Smooth muscle cell (in vitro differentiated cells): ENCODE data around the gene TMEM256. TPM values are rescaled to one million over a fixed set of nuclear protein-coding genes. Genes with fewer than 3 reads are reported as not detected.

Experiments used
- DNase-seq: peaks from one replicate; lab custom pipeline; 2025; ENCODE audit not compliant: unreplicated experiment; lab: John Stamatoyannopoulos, UW
- H2AFZ ChIP-seq: fragments of 200-600 bp; sonication (generic); 2 replicates; pipeline ENCODE4 v1.6.0; 2016; ENCODE audit warnings: antibody characterized with exemption, low read depth, mild to moderate bottlenecking
- H3F3A ChIP-seq: fragments of 200-600 bp; sonication (generic); 2 replicates; pipeline ENCODE4 v1.6.0; 2017; ENCODE audit warnings: antibody characterized with exemption, low read depth
- H3K27ac ChIP-seq: fragments of 200-600 bp; sonication (generic); 2 replicates; pipeline ENCODE4 v1.5.1; 2016; ENCODE audit warnings: low read depth, mild to moderate bottlenecking
- H3K27me3 ChIP-seq: fragments of 200-600 bp; sonication (generic); 2 replicates; pipeline ENCODE4 v1.6.1; 2016; ENCODE audit warnings: low read depth, mild to moderate bottlenecking
- H3K36me3 ChIP-seq: fragments of 200-600 bp; sonication (generic); 2 replicates; pipeline ENCODE4 v1.5.1; 2016; ENCODE audit warnings: low read depth
- H3K4me1 ChIP-seq: fragments of 200-600 bp; sonication (generic); 2 replicates; pipeline ENCODE4 v1.5.1; 2016; ENCODE audit warnings: low read depth
- H3K4me2 ChIP-seq: fragments of 200-600 bp; sonication (generic); 2 replicates; pipeline ENCODE4 v1.6.0; 2016; ENCODE audit warnings: mild to moderate bottlenecking
- H3K4me3 ChIP-seq: fragments of 200-600 bp; sonication (generic); 2 replicates; pipeline ENCODE4 v1.5.1; 2016; ENCODE audit warnings: mild to moderate bottlenecking
- H3K79me2 ChIP-seq: fragments of 200-600 bp; sonication (generic); 2 replicates; pipeline ENCODE4 v1.6.0; 2016; ENCODE audit warnings: low read depth, mild to moderate bottlenecking
- H3K9ac ChIP-seq: fragments of 200-600 bp; sonication (generic); 2 replicates; pipeline ENCODE4 v1.6.0; 2016; ENCODE audit warnings: low read depth
- H3K9me3 ChIP-seq: fragments of 200-600 bp; sonication (generic); replicated peaks from 2 replicates; pipeline ENCODE4 v1.5.1; 2016; ENCODE audit warnings: low read depth
- H4K20me1 ChIP-seq: fragments of 200-600 bp; sonication (generic); 2 replicates; pipeline ENCODE4 v1.6.0; 2016; ENCODE audit warnings: low read depth
- CTCF ChIP-seq: fragments of 200-600 bp; sonication (generic); IDR thresholded peaks from 2 replicates; pipeline ENCODE4 v1.5.1; 2017; ENCODE audit warnings: borderline replicate concordance, mild to moderate bottlenecking, antibody characterized with exemption; ENCODE audit not compliant: insufficient read depth, poor library complexity, severe bottlenecking
- WGBS: methylation state at CpG from one replicate; pipeline ENCODE4 v1.1.7; 2016; ENCODE audit warnings: low lambda C conversion rate; 5-methylcytosine and 5-hydroxymethylcytosine counted together
- polyA plus RNA-seq: library from polyadenylated mRNA; unstranded; fragments of >200 nt; fragmentation: Nextera tagmentation; extraction: Ambion mirVana; gene quantifications from 2 replicates; pipeline ENCODE4 v1.2.1, GENCODE V29; 2016
- total RNA-seq: library from RNA; depleted of rRNA; stranded (reverse); fragments of >200 nt; gene quantifications from 2 replicates; pipeline ENCODE4 v1.2.3, GENCODE V29; 2014

TMEM256 gene
- total and polyA plus RNA-seq, 2 experiments from 2014 or later: 87.9 to 133 TPM

GRCh38 chr17:7444682-7445618 lies 41.1 kb upstream of the TMEM256 start, which contains the start of gene CHRNB1:
Gene CHRNB1, plus strand, starts transcription at chr17:7445061. Its CDS starts 67 bp downstream, at chr17:7445128.
- Histone ChIP-seq H3K36me3 (no peaks in the 10 kb centered on the region), H4K20me1 (peaks cover 12% of the 10 kb centered on the region), H3K27me3 (peaks cover 3% of the 10 kb centered on the region), H3K9ac (no peak within 1 kb of the TSS), H3K9me3 (no peaks in the 10 kb centered on the region), H3K79me2 (no peaks in the 10 kb centered on the region), H2AFZ (no peak within 1 kb of the TSS), H3K27ac (no peak within 1 kb of the TSS), H3K4me1 (peaks cover 13% of the 10 kb centered on the region), H3K4me2 (peak within 1 kb of the TSS; percentile 85), H3K4me3 (peak within 1 kb of the TSS; percentile 47), H3F3A (peaks cover 16% of the 10 kb centered on the region)
- no peak for DNase-seq
- WGBS: 5% methylated on average over 49 of the region's 51 CpGs
- no peak for TF ChIP-seq CTCF

- Histone ChIP-seq H3K4me1 (peaks cover 16% of the 10 kb centered on the region), H3K9me3 (no peaks in the 10 kb centered on the region), H3K9ac (no peak overlapping the region), H3K27me3 (peaks cover 3% of the 10 kb centered on the region), H3K4me3 (no peak overlapping the region), H2AFZ (no peak overlapping the region), H3K27ac (no peak overlapping the region), H3F3A (peaks cover 16% of the 10 kb centered on the region), H3K4me2 (no peak overlapping the region), H3K79me2 (no peaks in the 10 kb centered on the region), H4K20me1 (peaks cover 12% of the 10 kb centered on the region), H3K36me3 (no peaks in the 10 kb centered on the region)
- no peak for DNase-seq
- TF ChIP-seq CTCF: no peak
- WGBS: 76% methylated on average over 7 of the region's 7 CpGs
These were observed 39.9 kb upstream of the TMEM256 start for GRCh38 chr17:7443499-7444485.

- no peaks in the 10 kb centered on the region for H3K36me3 ChIP-seq
- H2AFZ ChIP-seq: no peak overlapping the region
- no peaks in the 10 kb centered on the region for H3K9me3 ChIP-seq
- no peak overlapping the region for H3K4me2 ChIP-seq
- DNase-seq: no peak
- 91% methylated on average over 2 of the region's 2 CpGs for WGBS
- no peaks in the 10 kb centered on the region for H3K79me2 ChIP-seq
- H4K20me1 ChIP-seq: peaks cover 12% of the 10 kb centered on the region
- no peak overlapping the region for H3K4me3 ChIP-seq
- peaks cover 27% of the 10 kb centered on the region for H3K4me1 ChIP-seq
- peaks cover 3% of the 10 kb centered on the region for H3K27me3 ChIP-seq
- peaks cover 16% of the 10 kb centered on the region for H3F3A ChIP-seq
- H3K9ac ChIP-seq: no peak overlapping the region
- no peak overlapping the region for H3K27ac ChIP-seq
- TF ChIP-seq CTCF: no peak
These were observed 38.2 kb upstream of the TMEM256 start for GRCh38 chr17:7442142-7442541.
